NCI-H1930 (cell line): ENCODE results near the gene SKIC3.

Experiments used
- DNase-seq, 2 experiments: peaks; one replicate each; lab custom pipeline; 2025; lab: John Stamatoyannopoulos, UW

SKIC3 gene

DNA sequence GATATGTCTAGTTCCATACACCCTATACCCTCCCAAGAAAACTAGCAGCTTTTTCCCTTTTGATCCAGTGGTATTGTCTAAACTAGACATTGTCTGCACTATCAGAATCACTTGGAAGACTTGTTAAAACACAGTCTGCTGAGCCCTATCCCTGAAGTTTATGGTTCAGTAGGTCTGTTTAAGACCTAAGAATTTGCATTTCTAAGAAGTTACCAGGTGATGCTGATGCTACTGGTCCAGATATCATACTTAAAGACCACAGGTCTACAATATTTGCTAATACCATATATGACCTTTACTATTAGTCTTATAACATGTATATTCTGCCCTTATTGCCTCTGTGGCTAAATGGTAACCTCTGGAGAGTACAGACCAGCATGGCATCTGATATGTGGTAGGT, 23.3 kb downstream of the SKIC3 start:
- no peak for DNase-seq

GRCh38 chr5:95530416-95530815, 24.4 kb downstream of the SKIC3 start:
- no peak for DNase-seq

DNA sequence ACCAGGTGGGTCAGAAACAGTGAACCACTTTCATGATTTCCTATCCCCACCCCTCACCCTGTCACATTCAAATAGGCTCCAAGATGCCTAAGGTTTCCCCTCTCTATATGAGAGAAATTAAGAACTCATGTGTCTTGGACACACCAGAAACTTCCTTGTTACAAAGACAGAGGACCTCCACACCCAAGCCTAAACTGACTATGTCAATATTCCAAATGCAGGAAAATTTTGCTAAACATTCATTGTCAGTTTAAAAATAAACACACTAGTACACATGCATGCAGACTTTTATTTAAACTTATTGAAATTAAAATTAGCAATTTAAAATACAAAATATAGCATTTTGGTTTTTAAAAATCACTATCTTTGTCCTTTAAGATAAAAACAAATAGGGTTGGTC, 26.2 kb downstream of the SKIC3 start:
- DNase-seq: no peak

GRCh38 chr5:95526871-95527270, 27.9 kb downstream of the SKIC3 start:
- no peak for DNase-seq

GRCh38 chr5:95524423-95524822, 30.4 kb downstream of the SKIC3 start:
- DNase-seq: no peak

DNA sequence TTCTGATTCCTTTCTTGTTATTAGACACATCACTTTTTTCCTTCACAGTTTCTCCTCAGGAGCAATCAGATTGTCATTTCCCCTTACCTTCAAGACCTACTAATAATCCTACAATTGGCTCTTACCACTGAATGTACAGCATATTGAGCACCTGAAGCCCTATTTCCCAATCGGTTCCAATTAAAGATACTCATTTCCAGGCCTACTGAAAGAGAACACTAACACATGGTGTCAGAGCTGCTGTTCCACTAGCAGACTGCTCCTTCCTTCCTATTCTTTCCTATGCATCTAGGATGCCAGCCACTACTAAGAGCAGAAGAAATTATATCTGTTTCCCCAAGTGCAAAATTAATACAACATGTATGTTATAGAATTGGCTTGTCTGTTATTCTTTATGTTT, 34.6 kb downstream of the SKIC3 start:
- no peak for DNase-seq

DNA sequence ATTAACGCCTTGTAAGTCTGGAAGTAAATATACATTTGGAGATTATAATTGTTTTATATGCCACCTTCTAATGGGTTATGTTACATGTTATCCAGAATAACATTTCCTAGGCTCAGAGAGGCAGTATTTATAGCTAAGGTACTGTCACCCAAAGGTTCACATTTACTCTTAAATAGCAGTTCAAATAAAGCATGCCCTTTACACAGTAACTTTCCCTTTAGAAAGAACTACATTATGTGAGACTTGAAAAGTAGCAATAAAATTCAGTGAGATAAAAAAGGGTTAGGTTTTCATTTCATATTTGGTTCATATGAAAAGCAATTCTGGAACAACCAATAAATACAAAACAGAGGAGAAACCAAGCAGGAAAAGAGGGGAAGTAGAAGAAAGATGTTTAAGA, 35.1 kb downstream of the SKIC3 start:
- DNase-seq: no peak

DNA sequence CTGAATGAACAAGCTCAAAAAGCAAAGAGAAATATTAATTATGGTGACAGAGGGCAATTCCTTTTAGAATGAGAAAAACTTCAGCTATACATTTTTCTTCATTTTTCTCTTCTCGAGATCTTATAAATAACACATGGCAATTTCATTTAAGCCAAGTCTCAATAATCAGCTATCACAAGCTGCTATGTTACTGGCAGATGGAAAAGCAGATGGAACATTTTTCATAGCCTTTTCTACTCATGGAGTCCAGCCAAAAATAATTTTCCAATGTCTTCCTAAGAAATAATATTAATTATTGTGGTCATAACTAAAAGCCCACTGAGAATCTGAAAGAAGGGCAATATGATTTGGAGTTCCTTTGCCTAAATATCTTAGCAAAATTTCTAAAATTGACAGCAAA, 35.6 kb downstream of the SKIC3 start:
- no peak for DNase-seq

DNA sequence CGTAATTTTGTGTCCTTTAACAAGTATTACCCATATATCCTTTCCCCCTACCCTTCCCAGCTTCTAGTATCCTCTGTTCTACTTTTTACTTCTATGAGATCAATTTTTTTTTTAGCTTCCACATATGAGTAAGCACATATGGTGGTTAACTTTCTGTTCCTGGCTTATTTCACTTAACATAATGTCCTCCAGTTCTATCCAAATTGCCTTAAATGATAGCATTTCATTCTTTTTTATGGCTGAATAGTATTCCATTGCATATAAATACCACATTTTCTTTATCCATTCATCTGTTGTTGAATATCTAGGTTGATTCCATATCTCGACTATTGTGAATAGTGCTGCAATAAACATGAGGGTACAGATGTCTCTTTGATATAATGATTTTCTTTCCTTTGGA, 36.4 kb downstream of the SKIC3 start:
- DNase-seq: no peak

GRCh38 chr5:95511606-95512005, 43.2 kb downstream of the SKIC3 start:
- no peak for DNase-seq

DNA sequence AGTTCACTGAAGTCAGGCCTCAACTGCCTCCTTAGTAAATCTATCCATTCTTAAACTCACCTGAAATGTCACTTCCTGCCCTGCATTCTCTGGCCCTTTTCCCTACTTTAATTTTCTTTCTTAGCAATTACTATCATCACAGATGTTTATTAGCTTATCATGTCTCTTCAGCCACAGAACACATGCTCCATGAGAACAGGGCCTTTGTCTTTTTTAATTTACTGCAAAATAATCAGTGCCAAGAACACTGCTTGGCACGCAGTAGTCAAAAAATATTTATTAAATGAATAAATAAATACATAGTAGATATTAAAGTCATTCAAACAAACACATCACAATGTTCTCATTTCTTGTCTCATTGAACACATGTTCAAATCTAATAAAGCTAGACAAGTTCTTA, 46.2 kb downstream of the SKIC3 start:
- no peak for DNase-seq
